NT2/D1 (cell line): Measurements from ENCODE around the gene APOL2.

Experiments used
- SUZ12 ChIP-seq: IDR thresholded peaks from 2 replicates; pipeline ENCODE4 v1.6.1; 2011; ENCODE audit not compliant: insufficient read length, insufficient read depth; ENCODE audit errors: extremely low read depth
- YY1 ChIP-seq: IDR thresholded peaks from 2 replicates; pipeline ENCODE4 v1.6.1; 2011; ENCODE audit not compliant: insufficient read length, insufficient read depth

GRCh38 chr22:36201630-36202319 lies 37.6 kb downstream of the APOL2 start, which contains the start of gene APOL4:
- TF ChIP-seq YY1 (no peak), SUZ12 (no peak)
